Suprapubic skin (tissue), 4 donors: ENCODE data around the gene TTLL1. TPM values are rescaled to one million over a fixed set of nuclear protein-coding genes. Genes with fewer than 3 reads are reported as not detected.

Experiments used
- DNase-seq, 2 donors: peaks; one replicate each; pipeline ENCODE4 v3.0.0-alpha.2; 2019; ENCODE audit warnings: low spot score in 2 of 2
- H3K27ac ChIP-seq: fragments of 200-600 bp; sonication (generic); one replicate; pipeline ENCODE4 v1.5.1; 2019
- H3K27me3 ChIP-seq: fragments of 200-600 bp; sonication (generic); one replicate; pipeline ENCODE4 v1.5.1; 2019
- H3K36me3 ChIP-seq: fragments of 200-600 bp; sonication (generic); one replicate; pipeline ENCODE4 v1.5.1; 2019
- H3K4me1 ChIP-seq: fragments of 200-600 bp; sonication (generic); one replicate; pipeline ENCODE4 v1.5.1; 2019
- H3K4me3 ChIP-seq: fragments of 200-600 bp; sonication (generic); one replicate; pipeline ENCODE4 v1.5.1; 2019; ENCODE audit warnings: mild to moderate bottlenecking
- H3K9me3 ChIP-seq: fragments of 200-600 bp; sonication (generic); one replicate; pipeline ENCODE4 v1.5.1; 2019
- EP300 ChIP-seq: sonication (generic); formaldehyde crosslinking; IDR thresholded peaks from one replicate; pipeline ENCODE4 v1.6.1; 2017; ENCODE audit warnings: antibody characterized with exemption
- POLR2A ChIP-seq, 2 donors: fragments of 450-650 bp; IDR thresholded peaks; one replicate each; pipeline ENCODE4 v1.6.1; 2017; ENCODE audit warnings: antibody characterized with exemption in 2 of 2, mild to moderate bottlenecking in 2 of 2, moderate library complexity in 2 of 2
- POLR2AphosphoS5 ChIP-seq, 3 donors: sonication (generic); formaldehyde crosslinking; IDR thresholded peaks; one replicate each; pipeline ENCODE4 v1.6.1; 2017; ENCODE audit warnings: antibody characterized with exemption in 3 of 3
- WGBS: methylation state at CpG from one replicate; pipeline ENCODE4 v1.1.5; 2018; 5-methylcytosine and 5-hydroxymethylcytosine counted together
- total RNA-seq, 4 donors: library from RNA; depleted of rRNA; stranded (reverse); fragments of >200 nt; gene quantifications; one replicate each; pipeline ENCODE4 v1.1.0, GENCODE V29; 2016
- TF ChIP-seq, protein P1 (sequence below), 2 donors: fragments of 200-600 bp in 1 of 2; fragments of 450-650 bp in 1 of 2; sonication (generic) in 1 of 2; IDR thresholded peaks; one replicate each; pipeline ENCODE4 v1.5.1; 2016 to 2019; ENCODE audit warnings: antibody characterized with exemption in 2 of 2, mild to moderate bottlenecking in 1 of 2, moderate library complexity in 1 of 2

Gene TTLL1
- total RNA-seq, 4 donors from 2014 or later = 4.3 to 8.7 (median 5.0) TPM

DNA sequence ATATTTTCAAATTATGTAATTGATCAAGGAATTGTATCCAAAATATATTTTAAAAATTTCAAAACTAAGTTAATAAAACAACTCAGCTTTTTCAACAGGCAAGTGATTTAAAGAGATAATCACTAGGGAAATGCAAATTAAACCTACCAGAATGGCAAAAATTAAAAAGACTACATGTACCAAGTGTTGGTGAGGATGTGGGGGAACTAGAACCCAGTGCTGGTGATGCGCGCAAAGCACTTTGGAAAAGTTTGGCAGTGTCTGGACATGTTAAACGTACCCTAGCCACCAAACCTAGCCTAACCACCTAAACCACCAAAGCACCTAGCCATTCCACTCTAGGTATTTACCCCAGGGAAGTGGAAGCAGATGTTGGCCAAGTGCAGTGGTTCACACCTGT, 97.1 kb downstream of the TTLL1 start:
- 86% methylated on average over 3 of the region's 3 CpGs for WGBS
- no peak overlapping the region for H3K27ac ChIP-seq
- peaks cover 66% of the 10 kb centered on the region for H3K4me1 ChIP-seq

DNA sequence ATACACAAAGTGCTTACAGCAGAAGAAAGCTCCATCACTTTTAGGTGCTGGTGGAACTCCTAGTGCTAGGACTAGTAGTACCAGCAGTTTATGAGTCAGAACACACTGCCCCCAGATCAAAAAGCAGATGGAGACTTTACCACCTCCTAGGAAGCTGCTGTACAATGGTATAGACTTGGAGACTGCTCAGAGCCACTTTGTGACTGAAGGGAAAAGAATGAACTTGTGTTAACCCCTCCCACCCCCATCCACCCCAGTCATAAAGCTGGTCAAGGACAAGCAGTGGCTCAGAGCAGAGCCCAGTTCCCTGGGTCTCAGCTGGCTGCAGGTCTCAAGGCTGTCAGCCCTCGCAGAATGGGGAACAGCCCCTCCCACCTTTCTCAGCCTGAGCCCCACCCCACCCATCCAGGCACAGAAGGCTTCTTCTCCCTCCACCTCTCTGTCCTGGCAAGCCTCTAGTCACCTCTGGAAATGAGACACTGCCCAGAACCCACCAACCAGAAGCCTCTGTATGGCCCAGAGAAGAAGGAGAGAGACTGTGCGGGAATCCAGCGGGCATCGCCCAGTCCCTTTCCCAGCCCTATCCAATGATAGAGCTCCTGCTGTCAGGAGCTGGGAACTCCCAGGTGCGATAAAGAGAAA, 98.1 kb downstream of the TTLL1 start:
- no peaks in the 10 kb centered on the region for H3K27me3 ChIP-seq
- TF ChIP-seq POLR2A (IDR thresholded peaks at IDR 0.05) (no peak), POLR2AphosphoS5 (IDR thresholded peaks at IDR 0.05) (no peak), EP300 (no peak)
- TF ChIP-seq, protein P1, sequence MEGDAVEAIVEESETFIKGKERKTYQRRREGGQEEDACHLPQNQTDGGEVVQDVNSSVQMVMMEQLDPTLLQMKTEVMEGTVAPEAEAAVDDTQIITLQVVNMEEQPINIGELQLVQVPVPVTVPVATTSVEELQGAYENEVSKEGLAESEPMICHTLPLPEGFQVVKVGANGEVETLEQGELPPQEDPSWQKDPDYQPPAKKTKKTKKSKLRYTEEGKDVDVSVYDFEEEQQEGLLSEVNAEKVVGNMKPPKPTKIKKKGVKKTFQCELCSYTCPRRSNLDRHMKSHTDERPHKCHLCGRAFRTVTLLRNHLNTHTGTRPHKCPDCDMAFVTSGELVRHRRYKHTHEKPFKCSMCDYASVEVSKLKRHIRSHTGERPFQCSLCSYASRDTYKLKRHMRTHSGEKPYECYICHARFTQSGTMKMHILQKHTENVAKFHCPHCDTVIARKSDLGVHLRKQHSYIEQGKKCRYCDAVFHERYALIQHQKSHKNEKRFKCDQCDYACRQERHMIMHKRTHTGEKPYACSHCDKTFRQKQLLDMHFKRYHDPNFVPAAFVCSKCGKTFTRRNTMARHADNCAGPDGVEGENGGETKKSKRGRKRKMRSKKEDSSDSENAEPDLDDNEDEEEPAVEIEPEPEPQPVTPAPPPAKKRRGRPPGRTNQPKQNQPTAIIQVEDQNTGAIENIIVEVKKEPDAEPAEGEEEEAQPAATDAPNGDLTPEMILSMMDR (IDR thresholded peaks at IDR 0.05) = no peak
- H3K4me3 ChIP-seq = no peak overlapping the region
- WGBS = 70% methylated on average over 5 of the region's 5 CpGs
- peaks cover 57% of the 10 kb centered on the region for H3K4me1 ChIP-seq
- peak in 1 of 2 donors; percentile 51 for DNase-seq
- H3K9me3 ChIP-seq = no peaks in the 10 kb centered on the region
- H3K36me3 ChIP-seq = no peaks in the 10 kb centered on the region
- H3K27ac ChIP-seq = peak overlapping the region; percentile 55

More for the DNA sequence above, 97.1 kb downstream of the TTLL1 start:
- Histone ChIP-seq H3K27me3 (no peaks in the 10 kb centered on the region), H3K9me3 (no peaks in the 10 kb centered on the region), H3K4me3 (no peak overlapping the region), H3K36me3 (no peaks in the 10 kb centered on the region)
- no peak for DNase-seq
- TF ChIP-seq, protein P1 (IDR thresholded peaks at IDR 0.05) = no peak
- TF ChIP-seq POLR2A (IDR thresholded peaks at IDR 0.05) (no peak), POLR2AphosphoS5 (IDR thresholded peaks at IDR 0.05) (no peak), EP300 (no peak)

DNA sequence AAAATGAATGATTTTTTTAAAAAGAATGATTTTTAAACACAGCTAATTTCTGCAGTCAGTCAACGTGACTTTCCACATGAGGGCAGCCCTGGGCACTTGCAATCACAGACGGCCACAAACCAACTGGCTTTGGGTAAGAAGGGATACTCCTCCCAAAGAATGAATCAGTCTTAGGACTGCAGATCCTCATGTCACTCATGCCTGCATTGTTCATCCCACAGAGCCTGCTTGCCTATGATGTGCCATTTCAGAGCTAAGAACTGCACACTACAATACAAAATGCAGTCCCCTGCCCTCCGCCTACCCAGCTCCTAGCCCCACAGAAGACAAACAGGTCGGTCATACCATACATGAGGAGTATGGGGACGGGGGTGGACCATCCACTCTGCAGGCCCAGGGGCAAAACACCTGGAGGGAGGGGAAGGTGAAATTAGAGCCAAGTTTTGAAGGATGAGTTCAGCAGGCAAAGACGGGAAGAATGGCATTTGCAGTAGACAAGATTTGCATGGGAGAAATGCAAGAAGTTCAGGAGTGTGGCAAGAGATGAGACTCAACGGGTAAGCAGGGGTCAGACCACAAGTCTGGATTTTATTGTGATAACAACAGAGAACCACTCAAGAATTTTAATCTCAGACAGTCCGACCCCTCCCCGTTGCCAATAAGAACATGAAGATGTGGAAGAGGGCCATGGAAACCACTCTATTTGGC, 98.9 kb downstream of the TTLL1 start:
- WGBS = 57% methylated on average over 8 of the region's 9 CpGs
- Histone ChIP-seq H3K4me3 (no peak overlapping the region), H3K36me3 (no peaks in the 10 kb centered on the region), H3K4me1 (peaks cover 48% of the 10 kb centered on the region), H3K9me3 (no peaks in the 10 kb centered on the region), H3K27ac (no peak overlapping the region), H3K27me3 (no peaks in the 10 kb centered on the region)
- peak in 1 of 2 donors; percentile 68 for DNase-seq
- TF ChIP-seq, protein P1 (IDR thresholded peaks at IDR 0.05) = peak; percentile 7 to 37
- TF ChIP-seq EP300 = no peak
- no peak for TF ChIP-seq POLR2A (IDR thresholded peaks at IDR 0.05)
- no peak for TF ChIP-seq POLR2AphosphoS5 (IDR thresholded peaks at IDR 0.05)

Other genes starting within 250 kb of the TTLL1 start
- 10 to 100 TPM; 26.7 to 33.3 (median 31.8) TPM for gene ARFGAP3, start 232.1 kb downstream of the TTLL1 start, total RNA-seq
- 10 to 100 TPM; 38.9 to 74.8 (median 55.3) TPM for gene PACSIN2, start 74.2 kb downstream of the TTLL1 start, total RNA-seq
- gene BIK, start 21.4 kb upstream of the TTLL1 start, total RNA-seq = 10 to 100 TPM in 1 of 4 donors, 1 to 10 TPM in 3; 6.1 to 11.3 (median 7.3) TPM
- 10 to 100 TPM; 21.1 to 38.0 (median 25.2) TPM for gene MCAT, start 54.0 kb upstream of the TTLL1 start, total RNA-seq
- 100 to 1,000 TPM; 346 to 897 (median 746) TPM for gene TSPO, start 62.2 kb upstream of the TTLL1 start, total RNA-seq
- 10 to 100 TPM; 43.6 to 93.9 (median 81.4) TPM for gene TTLL12, start 97.7 kb upstream of the TTLL1 start, total RNA-seq